NCI-H510A treated with DMSO at 0.1 percent for 48 hours (cell line): ENCODE measurements around the gene SEPTIN5.

Source experiments
- DNase-seq: peaks from one replicate; lab custom pipeline; 2025; lab: John Stamatoyannopoulos, UW

Gene SEPTIN5

DNA sequence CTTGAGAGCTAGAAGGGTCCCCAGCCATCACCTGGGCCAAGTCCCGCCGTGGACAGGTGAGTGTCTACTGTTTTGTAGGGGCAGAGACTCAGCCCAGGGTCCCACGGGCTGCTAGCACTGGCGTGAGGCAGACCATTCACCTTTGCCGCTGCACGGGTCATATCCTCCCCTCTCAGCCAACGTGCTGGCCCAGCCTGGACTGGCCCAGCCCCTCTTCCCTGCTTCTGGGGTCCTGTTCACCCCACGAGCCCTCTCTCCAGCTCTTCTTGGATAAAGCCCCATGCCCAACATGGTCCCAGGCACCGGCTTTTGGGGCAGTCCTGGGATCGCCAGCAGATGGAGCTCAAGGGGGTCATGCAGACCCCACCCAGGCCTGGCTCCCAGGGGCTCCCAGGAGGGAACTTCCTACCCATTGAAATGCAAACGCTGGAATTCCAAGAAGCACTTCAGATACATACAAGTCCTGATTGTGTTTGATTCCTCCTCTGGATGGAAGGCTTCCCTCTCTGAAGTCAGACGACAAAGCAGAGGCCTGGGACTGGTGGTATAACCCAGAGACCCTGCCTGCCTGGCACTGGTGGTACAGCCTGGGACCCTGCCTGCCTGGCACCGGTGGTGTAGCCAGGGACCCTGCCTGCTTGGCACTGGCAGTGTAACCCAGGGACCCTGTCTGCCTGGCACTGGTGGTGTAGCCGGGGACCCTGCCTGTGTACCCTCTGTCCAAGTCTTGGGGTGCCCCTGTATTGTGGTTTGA, 8.9 kb upstream of the SEPTIN5 start:
- DNase-seq: no peak

DNA sequence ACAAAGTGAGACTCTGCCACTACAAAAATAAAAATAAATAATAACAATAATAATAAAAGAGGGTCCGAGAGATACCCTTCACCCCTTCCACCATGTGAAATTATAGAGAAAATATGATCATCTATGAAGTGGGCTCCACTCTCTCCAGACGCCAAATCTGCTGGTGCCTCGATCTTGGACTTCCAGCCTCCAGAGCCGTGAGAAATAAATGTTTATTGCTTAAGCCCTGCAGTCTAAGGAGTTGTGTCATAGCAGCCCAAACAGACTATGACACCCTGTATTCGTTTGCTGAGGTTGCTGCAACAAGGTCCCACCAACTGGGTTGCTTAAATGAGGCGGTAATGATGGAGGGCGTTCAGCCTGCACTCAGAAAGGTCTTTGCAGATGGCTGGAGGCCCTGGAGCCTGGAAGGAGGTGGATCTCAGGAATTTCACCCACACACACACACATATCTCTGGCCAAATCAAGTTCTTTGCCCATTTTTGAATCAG, 7.6 kb upstream of the SEPTIN5 start:
- DNase-seq: no peak

- DNase-seq: no peak
Measured at GRCh38 chr22:19707347-19708290, 6.7 kb upstream of the SEPTIN5 start.

DNA sequence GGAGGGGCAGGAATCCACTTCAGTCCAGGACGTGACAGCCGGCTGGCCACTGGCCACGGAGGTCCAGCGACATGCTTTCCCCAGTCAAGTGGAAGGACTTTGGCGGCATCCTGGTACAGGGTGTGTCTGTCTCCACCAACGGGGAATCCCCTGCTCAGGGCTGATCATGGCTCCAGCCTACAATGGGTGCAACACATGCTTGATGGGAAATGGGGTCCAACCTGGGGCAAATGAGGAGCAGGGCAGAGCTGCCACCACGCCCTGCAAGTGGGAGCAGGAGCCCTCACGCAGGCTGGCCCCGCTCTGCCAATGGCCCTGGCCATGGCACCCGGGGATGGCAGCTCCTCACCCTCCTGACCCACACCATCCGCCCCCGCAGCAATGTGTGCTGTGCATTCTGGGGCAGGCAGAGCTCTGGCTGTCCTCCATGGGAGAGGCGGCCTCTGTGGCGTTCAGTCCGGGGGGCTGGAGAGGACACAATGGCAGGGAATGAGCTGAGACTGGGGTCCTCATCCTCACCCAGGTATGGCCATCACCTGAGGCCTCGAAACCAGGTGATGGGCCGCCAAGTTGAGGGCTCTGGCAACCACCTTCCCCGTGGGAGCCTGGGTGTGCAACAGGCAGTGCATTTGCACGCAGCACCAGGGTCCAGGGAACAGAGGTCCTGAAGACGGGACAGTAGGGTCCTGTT, 5.8 kb upstream of the SEPTIN5 start:
- DNase-seq: no peak

GRCh38 chr22:19709063-19709769, 5.1 kb upstream of the SEPTIN5 start:
- no peak for DNase-seq

DNA sequence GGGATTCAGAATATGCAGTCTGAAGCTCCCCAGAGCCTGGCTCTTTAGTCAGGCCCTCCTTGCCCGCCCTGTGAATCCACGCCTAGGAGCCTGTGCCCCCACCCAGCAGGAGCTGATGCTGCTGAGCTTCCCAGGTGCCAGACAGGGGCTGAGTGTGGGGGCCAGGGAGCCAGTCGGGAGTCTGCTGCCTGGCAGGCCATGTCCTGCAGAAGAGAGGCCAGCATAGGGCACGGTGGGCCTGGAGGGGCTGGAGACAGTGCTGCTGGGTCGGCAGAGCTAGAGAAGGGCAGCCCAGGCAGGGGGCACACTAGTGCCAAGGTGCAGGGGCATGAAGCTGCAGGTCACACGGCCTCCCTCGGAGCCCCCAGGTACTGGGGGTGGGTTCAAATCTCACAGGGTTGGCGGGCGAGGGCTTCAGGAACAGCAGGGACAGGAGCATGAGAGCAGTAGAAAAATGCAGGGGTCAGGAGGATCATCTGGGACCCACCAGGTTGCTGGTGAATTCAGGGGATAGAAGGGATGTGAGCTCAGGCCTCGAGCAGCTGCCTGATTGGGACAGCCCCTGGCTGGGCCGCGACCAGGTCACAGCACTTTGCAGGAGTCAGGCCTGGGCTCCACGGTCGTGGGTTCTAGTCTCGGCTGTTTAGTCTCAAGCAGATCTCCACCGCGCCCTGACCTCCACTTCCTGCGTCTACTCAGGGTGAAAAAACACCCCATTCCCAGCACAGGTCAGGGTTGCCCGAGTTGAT, 4.1 kb upstream of the SEPTIN5 start:
- DNase-seq: no peak

DNA sequence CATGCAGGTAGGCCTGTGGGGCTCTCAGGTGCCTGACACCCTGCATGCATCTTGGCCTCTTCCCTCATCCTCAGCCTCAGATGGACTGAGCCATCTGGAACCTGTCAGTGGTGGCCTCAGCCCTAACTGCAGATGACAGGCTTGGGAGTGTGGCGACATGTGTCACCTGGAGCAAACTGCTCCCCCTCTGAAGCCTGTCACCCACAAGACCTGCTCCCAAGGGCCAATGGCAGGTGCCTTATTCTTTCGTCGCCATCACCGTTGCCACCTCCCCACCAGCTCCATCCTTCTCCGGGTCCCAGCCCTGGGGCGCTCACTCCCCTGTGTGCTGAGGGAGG, 3.6 kb upstream of the SEPTIN5 start:
- no peak for DNase-seq

- DNase-seq: no peak
Measured at GRCh38 chr22:19713245-19713644, 1.1 kb upstream of the SEPTIN5 start.

GRCh38 chr22:19713650-19714311, 522 bp upstream of the SEPTIN5 start:
- DNase-seq: no peak

DNA sequence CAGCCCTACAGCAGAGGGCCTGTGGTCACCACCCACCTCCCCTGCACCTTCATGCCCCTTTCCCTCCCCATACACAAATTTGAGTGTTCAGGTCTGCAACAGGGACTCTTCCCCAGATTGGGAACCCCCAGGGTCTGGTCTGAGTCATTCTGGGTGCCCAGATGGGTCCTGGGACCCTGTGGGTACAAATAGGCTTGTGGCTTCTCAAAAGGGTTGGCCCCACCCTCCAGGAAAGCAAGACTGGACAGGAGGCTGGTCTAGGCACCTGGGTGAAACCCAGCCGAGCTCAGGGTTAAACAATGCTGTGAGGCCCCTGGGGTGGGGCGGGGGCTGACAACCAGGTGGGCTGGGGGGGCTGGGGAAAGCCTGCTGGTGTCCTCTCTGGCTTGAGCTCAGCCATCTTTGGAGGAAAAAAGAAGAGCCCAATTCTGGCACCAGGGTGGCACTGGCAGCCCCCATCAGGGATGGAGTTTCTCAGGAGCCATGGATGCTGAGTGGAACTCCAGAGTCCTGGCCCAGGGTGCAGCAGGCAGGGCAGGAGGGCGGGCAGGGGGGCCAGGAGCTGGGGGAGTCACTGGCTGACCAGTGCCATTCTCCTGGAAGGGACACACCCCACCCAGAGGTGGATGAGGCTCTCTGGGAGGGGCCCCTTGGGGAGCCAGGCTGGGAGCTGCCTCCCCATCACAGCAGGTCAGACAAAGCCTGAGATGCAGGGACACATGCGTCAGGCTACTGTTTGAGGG, 1.1 kb downstream of the SEPTIN5 start:
- no peak for DNase-seq

- no peak for DNase-seq
Measured at GRCh38 chr22:19716041-19716828, 1.9 kb downstream of the SEPTIN5 start.

GRCh38 chr22:19716829-19717105, 2.5 kb downstream of the SEPTIN5 start:
- DNase-seq: no peak

GRCh38 chr22:19717181-19717580, 2.9 kb downstream of the SEPTIN5 start:
- no peak for DNase-seq

DNA sequence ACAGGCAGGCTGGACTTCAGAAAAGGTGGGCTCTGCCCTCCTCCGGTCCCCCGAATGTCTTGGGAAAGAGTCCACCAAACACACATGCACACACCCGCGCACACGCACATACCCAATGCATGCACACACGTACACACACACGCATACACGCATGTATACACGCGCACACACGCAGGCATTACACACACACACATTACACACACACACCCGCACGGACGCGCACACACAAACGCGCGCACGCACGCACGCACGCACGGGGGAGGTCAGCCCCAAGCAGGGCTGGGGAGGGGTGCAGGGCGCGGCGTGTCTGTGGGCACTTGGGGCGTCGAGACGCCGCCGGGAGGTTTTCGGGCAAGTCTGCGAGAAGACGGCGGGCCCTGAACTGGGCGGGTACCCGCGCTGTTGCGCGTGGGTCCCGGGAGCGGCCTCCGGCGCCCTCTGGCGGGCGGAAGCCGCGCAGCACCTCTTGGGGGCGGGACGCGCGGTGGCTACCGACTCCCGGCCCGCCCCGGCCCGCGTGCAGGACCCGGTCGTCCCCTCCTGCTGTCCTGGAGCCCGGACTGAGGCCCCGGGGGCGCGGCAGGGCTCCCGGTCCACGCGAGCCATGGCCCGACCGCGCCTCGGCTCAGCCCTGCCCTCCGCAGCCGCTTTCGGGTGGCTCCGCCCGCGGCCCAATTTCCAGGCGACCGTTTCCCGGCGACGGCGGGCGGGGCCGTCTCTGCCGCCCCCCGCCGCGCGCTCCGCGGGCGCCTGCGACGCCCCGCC, 3.6 kb downstream of the SEPTIN5 start:
- peak; percentile 26 for DNase-seq

DNA sequence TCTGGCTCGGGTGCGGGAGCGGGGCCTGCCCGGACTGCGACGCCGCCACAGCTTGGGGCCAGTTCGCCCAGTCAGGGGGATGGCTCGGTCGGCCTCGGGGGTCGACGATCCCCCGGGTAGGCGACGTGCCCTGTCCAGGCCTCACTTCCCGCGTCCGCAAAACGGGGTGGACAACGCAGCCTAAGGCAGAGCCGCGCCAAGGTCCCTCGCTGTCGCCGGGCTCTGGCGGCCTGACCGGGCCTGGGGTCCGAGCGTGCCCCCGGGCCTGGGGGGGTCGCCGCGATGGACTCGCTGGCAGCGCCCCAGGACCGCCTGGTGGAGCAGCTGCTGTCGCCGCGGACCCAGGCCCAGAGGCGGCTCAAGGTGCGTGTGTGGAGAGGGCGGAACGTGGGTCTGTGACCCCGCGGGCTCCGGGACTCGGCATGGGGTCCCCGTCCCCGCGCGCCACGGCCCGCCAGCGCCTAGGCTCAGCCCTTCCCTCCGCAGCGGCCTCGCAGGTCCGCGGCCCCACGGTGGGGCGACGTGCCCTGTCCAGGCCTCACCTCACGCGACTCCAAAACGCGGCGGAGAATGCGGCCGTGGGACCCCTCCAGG, 4.2 kb downstream of the SEPTIN5 start:
- no peak for DNase-seq

DNA sequence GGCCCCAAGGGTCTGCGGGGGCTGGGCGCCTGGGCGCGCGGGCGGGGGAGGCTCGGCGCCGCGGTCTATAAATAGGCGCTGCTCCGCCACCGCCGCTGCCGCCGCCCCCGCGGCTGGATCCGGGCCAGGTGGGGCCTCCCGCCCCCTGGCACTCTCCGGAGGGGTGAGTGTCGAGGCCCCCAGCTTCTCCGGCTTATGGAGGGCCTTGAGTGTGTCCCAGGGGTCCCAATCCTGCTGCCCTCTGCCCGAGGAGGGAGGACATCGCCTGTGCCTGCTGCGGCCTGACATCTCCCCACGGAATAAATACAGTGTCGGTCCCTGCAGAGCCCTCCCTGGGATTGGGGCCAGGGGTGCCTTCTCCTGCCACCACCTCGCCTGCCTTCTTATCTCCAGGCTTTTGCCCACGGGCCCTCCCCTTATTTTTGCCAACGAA, 4.8 kb downstream of the SEPTIN5 start:
- DNase-seq: no peak

DNA sequence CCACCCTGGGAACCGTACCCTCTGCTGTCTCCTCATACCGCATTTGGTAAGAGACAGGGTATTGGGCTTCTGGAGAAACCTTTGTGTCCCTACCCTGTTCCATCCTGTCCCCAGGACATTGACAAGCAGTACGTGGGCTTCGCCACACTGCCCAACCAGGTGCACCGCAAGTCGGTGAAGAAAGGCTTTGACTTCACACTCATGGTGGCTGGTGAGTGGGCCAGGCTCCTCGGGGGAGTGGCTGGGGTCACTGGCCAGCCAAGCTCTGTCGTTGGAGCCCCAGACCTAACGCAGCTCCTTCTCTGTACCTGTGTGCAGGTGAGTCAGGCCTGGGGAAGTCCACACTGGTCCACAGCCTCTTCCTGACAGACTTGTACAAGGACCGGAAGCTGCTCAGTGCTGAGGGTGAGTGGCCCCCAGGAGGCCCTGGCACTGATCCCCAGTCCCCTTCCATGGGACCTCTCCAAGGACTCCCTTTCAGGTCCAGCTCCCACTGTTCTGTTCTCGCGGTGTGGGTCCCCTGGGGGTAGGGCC, 5.3 kb downstream of the SEPTIN5 start:
- DNase-seq: no peak
